GM12875 (cell line): ENCODE results near the gene OSGIN1.

ENCODE experiments used
- H3K4me3 ChIP-seq: one replicate; pipeline ENCODE4 v1.5.1; 2011; ENCODE audit warnings: low read depth, low read length, control low read depth
- CTCF ChIP-seq: IDR thresholded peaks from 2 replicates; pipeline ENCODE4 v1.5.1; 2011; ENCODE audit warnings: low read depth, mild to moderate bottlenecking, control low read depth, inconsistent platforms, low read length, moderate library complexity, borderline replicate concordance; ENCODE audit not compliant: insufficient read depth

The OSGIN1 gene

GRCh38 chr16:83942815-83943515 lies 10.1 kb upstream of the OSGIN1 start:
- TF ChIP-seq CTCF = no peak
- no peak overlapping the region for H3K4me3 ChIP-seq

GRCh38 chr16:83943516-83944050 lies 9.5 kb upstream of the OSGIN1 start:
- no peak overlapping the region for H3K4me3 ChIP-seq
- TF ChIP-seq CTCF = no peak

- no peak overlapping the region for H3K4me3 ChIP-seq
- TF ChIP-seq CTCF = no peak
Measured at GRCh38 chr16:83945587-83945986, 7.5 kb upstream of the OSGIN1 start.

- H3K4me3 ChIP-seq = no peak overlapping the region
- no peak for TF ChIP-seq CTCF
Measured at GRCh38 chr16:83946154-83946780, 6.8 kb upstream of the OSGIN1 start.

GRCh38 chr16:83946781-83947566 lies 6.1 kb upstream of the OSGIN1 start:
- TF ChIP-seq CTCF = no peak
- no peak overlapping the region for H3K4me3 ChIP-seq

GRCh38 chr16:83947642-83948234 lies 5.3 kb upstream of the OSGIN1 start:
- TF ChIP-seq CTCF = no peak
- no peak overlapping the region for H3K4me3 ChIP-seq
